CD8-positive, alpha-beta memory T cell (primary cell): ENCODE measurements around the gene LMAN2. TPM values are rescaled to one million over a fixed set of nuclear protein-coding genes. Genes with fewer than 3 reads are reported as not detected.

Experiments used
- CTCF ChIA-PET: fragments of 350-600 bp; sonication (Branson Sonifier 250); formaldehyde crosslinking; loops from one replicate; lab custom pipeline; 2021; ENCODE audit warnings: antibody characterized with exemption; lab: Charles Lee
- POLR2A ChIA-PET: fragments of 350-600 bp; sonication (Branson Sonifier 250); formaldehyde crosslinking; loops from one replicate; lab custom pipeline; 2021; ENCODE audit warnings: antibody characterized with exemption; lab: Charles Lee
- DNase-seq, 5 donors: peaks; one replicate each; pipeline versions ENCODE4 v3.0.0 to v3.0.0-alpha.2; 2020 to 2022; ENCODE audit warnings: mixed read lengths in 1 of 5
- H3K27ac ChIP-seq: one replicate; pipeline ENCODE4 v1.7.0; 2013; ENCODE audit warnings: low read depth, mild to moderate bottlenecking, low read length, moderate library complexity
- H3K27me3 ChIP-seq: 2 replicates; pipeline ENCODE4 v1.7.0; 2013; ENCODE audit warnings: low read length, mild to moderate bottlenecking; ENCODE audit not compliant: insufficient read depth, poor library complexity, severe bottlenecking
- H3K36me3 ChIP-seq: 2 replicates; pipeline ENCODE4 v1.7.0; 2013; ENCODE audit warnings: mild to moderate bottlenecking, low read length, moderate library complexity; ENCODE audit not compliant: insufficient read depth
- H3K4me1 ChIP-seq: 2 replicates; pipeline ENCODE4 v1.7.0; 2013; ENCODE audit warnings: mild to moderate bottlenecking, low read length, moderate library complexity; ENCODE audit not compliant: insufficient read depth
- H3K4me3 ChIP-seq: 2 replicates; pipeline ENCODE4 v1.7.0; 2013; ENCODE audit warnings: mild to moderate bottlenecking, low read length
- H3K9me3 ChIP-seq: 2 replicates; pipeline ENCODE4 v1.7.0; 2013; ENCODE audit warnings: mild to moderate bottlenecking, low read length
- H3K27ac Mint-ChIP-seq, 8 donors: one replicate each; pipeline ENCODE4 v1.8.0; 2020 to 2021; ENCODE audit warnings: mixed read lengths in 8 of 8, mild to moderate bottlenecking in 6 of 8, inconsistent platforms in 3 of 8, moderate library complexity in 3 of 8
- H3K27me3 Mint-ChIP-seq, 2 donors: one replicate each; pipeline ENCODE4 v1.8.0; 2020 to 2021; ENCODE audit warnings: mixed read lengths in 2 of 2, mild to moderate bottlenecking in 1 of 2, moderate library complexity in 1 of 2
- H3K36me3 Mint-ChIP-seq, 3 donors: one replicate each; pipeline ENCODE4 v1.8.0; 2020 to 2021; ENCODE audit warnings: mixed read lengths in 3 of 3, inconsistent platforms in 1 of 3, mild to moderate bottlenecking in 1 of 3
- H3K4me1 Mint-ChIP-seq, 3 donors: one replicate each; pipeline ENCODE4 v1.8.0; 2020 to 2021; ENCODE audit warnings: mixed read lengths in 3 of 3, inconsistent platforms in 1 of 3, mild to moderate bottlenecking in 1 of 3
- H3K4me3 Mint-ChIP-seq, 7 donors: one replicate each; pipeline ENCODE4 v1.8.0; 2020 to 2021; ENCODE audit warnings: mixed read lengths in 7 of 7, mild to moderate bottlenecking in 6 of 7, moderate library complexity in 4 of 7, inconsistent platforms in 2 of 7
- H3K9me3 Mint-ChIP-seq, 5 donors: one replicate each; pipeline ENCODE4 v1.8.0; 2020 to 2022; ENCODE audit warnings: mixed read lengths in 5 of 5, mild to moderate bottlenecking in 3 of 5, moderate library complexity in 2 of 5, inconsistent platforms in 1 of 5
- polyA plus RNA-seq: library from polyadenylated mRNA; unstranded; fragments of 300-500 nt; fragmentation: Illumina TruSeq; gene quantifications from one replicate; pipeline ENCODE4 v1.2.3, GENCODE V29; 2021
- total RNA-seq, 2 experiments: library from RNA; stranded (reverse); gene quantifications; one replicate each; pipeline ENCODE4 v1.2.3, GENCODE V29; 2021

Gene LMAN2
- total and polyA plus RNA-seq, 3 experiments from 2014 or later: 112 to 276 (median 126) TPM

DNA sequence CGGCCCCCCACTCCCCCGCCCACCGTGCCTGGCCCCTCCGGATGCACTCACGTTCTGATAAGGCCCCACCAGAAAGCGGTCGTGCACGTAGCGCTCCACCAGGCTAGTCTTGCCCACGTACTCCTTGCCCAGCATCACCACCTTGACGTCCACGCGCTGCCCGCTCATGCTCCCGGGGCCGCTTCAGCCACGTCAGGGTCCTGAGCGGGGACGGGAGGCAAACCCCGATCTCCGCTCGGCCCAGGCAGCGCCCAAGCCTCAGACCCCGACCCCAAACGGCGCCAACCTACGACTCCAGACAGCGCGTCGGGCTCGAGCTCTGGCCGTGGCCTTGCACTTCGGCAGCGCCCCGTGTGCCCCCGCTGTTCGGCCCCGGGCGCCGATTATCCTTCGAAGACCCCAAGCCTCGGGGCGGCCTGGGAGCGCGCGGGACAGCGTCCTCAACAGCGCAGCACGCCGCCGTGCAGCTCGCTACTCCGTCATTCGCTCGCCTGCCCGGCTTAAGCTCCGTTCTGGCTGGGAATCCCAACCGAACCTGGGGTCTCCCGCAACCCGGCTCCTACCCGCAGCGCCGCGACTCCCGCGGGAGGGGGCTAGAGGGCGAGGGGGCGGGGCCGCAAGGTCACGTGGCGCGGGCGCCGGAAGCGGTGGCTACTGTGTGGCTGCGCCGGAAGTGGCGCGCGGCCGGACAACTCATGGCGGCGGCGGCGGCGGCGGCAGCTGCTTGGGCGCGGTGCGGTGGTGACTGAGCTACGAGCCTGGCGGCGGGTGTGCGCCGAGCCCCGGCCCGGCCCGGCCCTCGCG is 48.1 kb downstream of the LMAN2 start, which contains the start of the genes PRELID1 and RAB24:
PRELID1 (plus strand) TSS at position 679 of the 804 bp plus-strand sequence. CDS start 187 bp downstream, outside the sequence.
RAB24 (minus strand) TSS at position 599 of the 804 bp plus-strand sequence; CDS start at position 168, 431 bp downstream.
- H3K4me1 ChIP-seq: peaks cover 62% of the 10 kb centered on the region
- peaks cover 63 to 84% (median 73%) of the 10 kb centered on the region in 3 donors for H3K4me1 Mint-ChIP-seq
- CTCF ChIA-PET: interaction anchor here (0.8 to 2.0 kb wide), 8 partner anchors 7 to 191 kb away, joined by 3 to 8 read pairs (median 4); no protein-coding TSS in a partner anchor

DNA sequence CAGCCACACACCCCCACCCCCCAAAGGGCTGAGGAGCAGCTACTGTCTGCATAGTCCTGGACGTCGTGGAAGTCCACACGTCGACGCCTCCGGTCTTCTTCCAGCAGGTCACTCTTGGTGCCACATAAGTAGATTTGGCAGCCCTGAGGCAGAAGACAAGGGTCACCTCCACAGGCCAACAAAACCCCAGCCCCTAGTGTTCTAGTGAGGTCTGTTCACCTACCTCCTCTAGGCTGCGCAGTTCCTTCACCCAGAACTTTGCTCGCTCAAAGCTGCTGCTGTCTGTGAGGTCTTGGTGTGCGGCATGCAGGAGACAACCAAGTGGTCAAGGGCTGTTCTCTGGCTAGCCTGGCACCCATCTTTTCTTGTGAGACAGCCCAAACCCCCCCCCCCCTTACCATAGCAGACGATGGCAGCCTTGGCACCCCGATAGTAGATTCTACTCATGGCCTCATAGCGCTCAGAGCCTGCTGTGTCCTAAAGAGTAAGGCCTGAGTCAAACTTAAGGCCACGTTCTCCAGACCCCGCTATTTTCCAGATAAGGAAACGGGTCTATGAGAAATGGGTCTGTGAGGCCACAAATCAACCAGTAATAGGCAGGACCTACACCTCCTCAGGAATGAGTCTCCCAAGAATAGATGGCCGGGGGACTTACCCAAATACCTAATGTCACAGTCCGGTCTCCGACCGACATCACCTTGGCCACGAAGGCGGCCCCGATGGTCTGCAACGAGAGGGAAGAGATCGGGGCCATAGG is 48.9 kb downstream of the LMAN2 start:
- ChIA-PET CTCF (interaction anchor here (1.1 to 2.0 kb wide), 5 partner anchors 7 to 190 kb away, joined by 3 to 9 read pairs (median 4); no protein-coding TSS in a partner anchor), POLR2A (interaction anchor here (0.6 to 1.5 kb wide), 2 partner anchors 100 to 121 kb away, joined by 3 to 6 read pairs; no protein-coding TSS in a partner anchor)
- H3K9me3 Mint-ChIP-seq: no peaks in the 10 kb centered on the region
- peak overlapping the region; percentile 82 to 99 (median 92) for H3K27ac Mint-ChIP-seq
- H3K36me3 Mint-ChIP-seq: peaks cover 6 to 43% (median 8%) of the 10 kb centered on the region in 3 donors
- DNase-seq: no peak
- Histone ChIP-seq H3K27me3 (no peaks in the 10 kb centered on the region), H3K36me3 (peaks cover 22% of the 10 kb centered on the region), H3K9me3 (no peaks in the 10 kb centered on the region), H3K4me1 (peaks cover 63% of the 10 kb centered on the region), H3K27ac (peak overlapping the region; percentile 91), H3K4me3 (peak overlapping the region; percentile 77)
- peaks cover 0 to 3% of the 10 kb centered on the region in 2 donors for H3K27me3 Mint-ChIP-seq
- peaks cover 63 to 88% (median 77%) of the 10 kb centered on the region in 3 donors for H3K4me1 Mint-ChIP-seq
- peak overlapping the region; percentile 93 to 98 (median 96) for H3K4me3 Mint-ChIP-seq

More for the DNA sequence above, 48.1 kb downstream of the LMAN2 start, which contains the start of the genes PRELID1 and RAB24:
- H3K27me3 ChIP-seq: no peaks in the 10 kb centered on the region
- H3K4me3 ChIP-seq: peak within 1 kb of the TSS; percentile 99
- peak; percentile 83 to 91 (median 86) for DNase-seq
- peak within 1 kb of the TSS; percentile 93 to 98 (median 96) for H3K4me3 Mint-ChIP-seq
- POLR2A ChIA-PET: interaction anchor here (0.6 to 1.5 kb wide), 5 partner anchors 10 to 167 kb away, joined by 3 to 6 read pairs (median 3); no protein-coding TSS in a partner anchor
- peaks cover 0 to 3% of the 10 kb centered on the region in 2 donors for H3K27me3 Mint-ChIP-seq
- H3K27ac ChIP-seq: peak within 1 kb of the TSS; percentile 91
- no peaks in the 10 kb centered on the region for H3K9me3 ChIP-seq
- H3K27ac Mint-ChIP-seq: peak within 1 kb of the TSS; percentile 92 to 99 (median 96)
- H3K36me3 Mint-ChIP-seq: peaks cover 6 to 41% (median 8%) of the 10 kb centered on the region in 3 donors
- no peaks in the 10 kb centered on the region for H3K9me3 Mint-ChIP-seq
- peaks cover 22% of the 10 kb centered on the region for H3K36me3 ChIP-seq

DNA sequence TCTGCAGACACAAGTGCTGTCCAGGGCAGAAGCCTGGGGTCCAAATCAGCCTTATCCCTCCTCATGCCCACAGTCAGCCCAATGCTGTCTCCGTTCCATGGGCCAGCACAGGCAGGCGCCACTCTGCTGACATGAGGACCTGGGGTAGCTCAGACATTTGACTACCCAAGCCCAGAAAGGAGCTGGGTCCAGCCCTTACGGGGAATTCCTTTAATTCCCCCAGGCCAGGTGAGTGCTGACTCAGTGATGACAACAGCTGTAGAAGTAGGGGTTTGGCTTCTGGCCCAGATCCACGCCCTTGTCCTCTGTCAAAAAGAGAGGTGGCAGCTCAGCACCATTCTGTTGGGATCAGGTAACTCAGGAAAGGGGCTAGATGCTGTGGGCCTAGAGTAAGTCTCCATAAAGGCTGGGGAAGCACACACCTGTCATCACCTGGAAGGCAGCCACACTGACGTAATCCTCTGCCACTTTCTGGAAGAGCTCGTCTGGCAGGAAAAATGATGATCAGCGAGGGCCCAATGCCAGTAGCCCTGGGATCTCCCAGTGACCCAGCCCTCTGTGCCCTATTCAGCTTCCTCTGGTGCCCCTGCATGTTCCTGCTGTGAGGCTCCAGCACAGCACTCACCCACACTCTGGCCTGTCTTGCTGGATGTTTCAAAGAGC is 49.8 kb downstream of the LMAN2 start:
- H3K9me3 Mint-ChIP-seq: no peaks in the 10 kb centered on the region
- H3K4me1 Mint-ChIP-seq: peaks cover 65 to 87% (median 78%) of the 10 kb centered on the region in 3 donors
- H3K4me3 Mint-ChIP-seq: peak overlapping the region; percentile 93 to 98 (median 96)
- H3K27ac ChIP-seq: no peak overlapping the region
- DNase-seq: no peak
- ChIA-PET POLR2A (no interaction called here), CTCF (interaction anchor here (1.4 to 2.0 kb wide), 2 partner anchors 8 to 189 kb away, joined by 8 to 9 read pairs; no protein-coding TSS in a partner anchor)
- no peak overlapping the region for H3K4me3 ChIP-seq
- no peaks in the 10 kb centered on the region for H3K27me3 ChIP-seq
- H3K27me3 Mint-ChIP-seq: peaks cover 0 to 3% of the 10 kb centered on the region in 2 donors
- no peaks in the 10 kb centered on the region for H3K9me3 ChIP-seq
- peaks cover 3 to 40% (median 4%) of the 10 kb centered on the region in 3 donors for H3K36me3 Mint-ChIP-seq
- H3K4me1 ChIP-seq: peaks cover 68% of the 10 kb centered on the region
- H3K27ac Mint-ChIP-seq: peak overlapping the region; percentile 89 to 99 (median 95)
- H3K36me3 ChIP-seq: peaks cover 17% of the 10 kb centered on the region

DNA sequence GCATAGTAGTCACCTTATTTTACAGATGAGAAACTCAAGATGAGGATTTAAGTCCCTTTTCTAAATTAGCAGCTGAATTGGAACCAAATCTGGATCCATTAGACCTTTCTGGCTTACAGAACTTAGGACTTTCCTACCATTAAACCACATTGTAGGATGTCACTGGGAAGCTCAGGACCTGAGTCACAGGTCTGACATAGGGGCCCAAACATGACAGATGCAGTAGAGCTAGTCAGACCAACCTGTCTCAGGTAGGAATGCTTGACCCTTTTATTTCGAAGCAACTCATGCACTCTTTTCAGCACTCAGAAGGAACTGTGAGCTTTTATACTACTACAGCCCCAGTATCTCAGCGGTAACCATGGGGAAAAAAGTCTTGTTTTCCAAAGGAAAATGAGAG is 50.5 kb downstream of the LMAN2 start:
- DNase-seq: no peak
- no peaks in the 10 kb centered on the region for H3K27me3 ChIP-seq
- POLR2A ChIA-PET: no interaction called here
- Mint-ChIP-seq H3K9me3 (no peaks in the 10 kb centered on the region), H3K36me3 (peaks cover 2 to 40% (median 6%) of the 10 kb centered on the region in 3 donors), H3K27me3 (peaks cover 0 to 3% of the 10 kb centered on the region in 2 donors), H3K4me1 (peaks cover 69 to 87% (median 79%) of the 10 kb centered on the region in 3 donors), H3K4me3 (peak overlapping the region; percentile 11 to 96 (median 79)), H3K27ac (peak overlapping the region; percentile 89 to 99 (median 98))
- H3K4me1 ChIP-seq: peaks cover 75% of the 10 kb centered on the region
- CTCF ChIA-PET: interaction anchor here (2.0 kb wide), 1 partner anchor 9 kb away, joined by 8 read pairs; no protein-coding TSS in a partner anchor
- H3K36me3 ChIP-seq: peaks cover 13% of the 10 kb centered on the region
- H3K27ac ChIP-seq: no peak overlapping the region
- H3K9me3 ChIP-seq: no peaks in the 10 kb centered on the region
- H3K4me3 ChIP-seq: no peak overlapping the region

DNA sequence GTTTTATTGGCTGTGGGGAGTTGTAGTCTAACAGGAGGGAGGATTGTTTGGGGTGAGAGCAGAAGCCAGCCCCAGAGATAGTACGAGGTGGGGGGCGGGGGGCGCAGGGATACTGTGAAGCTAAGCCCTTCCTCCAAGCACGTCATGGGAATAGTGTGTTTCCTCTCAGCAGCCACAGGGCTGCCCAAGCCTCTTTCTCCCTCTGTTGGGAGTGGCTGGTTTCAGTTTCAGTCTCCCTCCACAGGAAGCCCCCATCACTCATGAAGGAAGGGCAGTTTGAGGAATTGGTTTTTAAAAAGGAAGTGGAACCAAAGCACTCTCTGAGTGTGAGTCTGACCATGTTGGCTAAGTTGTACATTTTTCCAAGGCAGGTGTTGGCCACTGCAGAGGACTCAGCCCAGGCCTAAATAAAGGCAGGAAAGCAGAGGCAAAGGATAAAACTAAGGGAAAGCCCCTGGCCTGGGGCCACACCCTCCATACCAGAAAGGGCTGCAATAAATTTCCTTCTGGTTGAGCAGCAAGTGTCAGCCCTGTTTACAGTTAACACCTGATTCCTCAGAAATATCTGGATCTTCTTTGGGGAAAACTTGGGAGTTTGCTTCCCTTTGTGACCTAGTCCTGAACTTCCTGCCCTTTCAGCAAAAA is 51.1 kb downstream of the LMAN2 start:
- POLR2A ChIA-PET: no interaction called here
- Histone ChIP-seq H3K27me3 (no peaks in the 10 kb centered on the region), H3K27ac (peak overlapping the region; percentile 46), H3K4me1 (peaks cover 76% of the 10 kb centered on the region), H3K4me3 (peak overlapping the region; percentile 30), H3K9me3 (no peaks in the 10 kb centered on the region), H3K36me3 (peaks cover 10% of the 10 kb centered on the region)
- peaks cover 4 to 40% (median 10%) of the 10 kb centered on the region in 3 donors for H3K36me3 Mint-ChIP-seq
- peaks cover 0 to 3% of the 10 kb centered on the region in 2 donors for H3K27me3 Mint-ChIP-seq
- no peaks in the 10 kb centered on the region for H3K9me3 Mint-ChIP-seq
- H3K4me3 Mint-ChIP-seq: peak overlapping the region; percentile 57 to 96 (median 79)
- CTCF ChIA-PET: interaction anchor here (4.5 kb wide), 1 partner anchor 9 kb away, joined by 28 read pairs; no protein-coding TSS in a partner anchor
- DNase-seq: peak; percentile 53 to 81 (median 65)
- peaks cover 69 to 87% (median 79%) of the 10 kb centered on the region in 3 donors for H3K4me1 Mint-ChIP-seq
- H3K27ac Mint-ChIP-seq: peak overlapping the region; percentile 89 to 99 (median 98)

DNA sequence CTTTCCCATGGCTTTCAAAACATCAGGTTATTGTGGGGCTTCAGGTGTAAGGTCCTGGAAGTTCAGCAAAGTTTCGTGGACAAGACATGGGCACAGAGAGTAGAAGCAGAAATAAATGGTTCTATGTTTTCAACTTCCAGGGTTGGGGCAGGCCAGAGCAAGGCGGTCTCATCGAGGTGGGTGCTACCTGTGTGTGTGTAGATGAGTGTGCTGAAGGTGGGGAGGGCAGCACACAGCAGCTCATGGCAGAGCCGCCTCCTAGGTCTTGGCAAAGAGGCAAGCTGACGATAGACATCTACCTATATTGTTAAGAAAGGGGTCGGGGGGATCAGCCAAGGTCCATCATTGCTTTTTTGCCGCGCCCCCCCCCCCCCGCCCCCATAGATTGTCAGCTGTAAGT is 51.8 kb downstream of the LMAN2 start:
- peaks cover 0 to 3% of the 10 kb centered on the region in 2 donors for H3K27me3 Mint-ChIP-seq
- ChIA-PET POLR2A (interaction anchor here (0.6 kb wide), 1 partner anchor 16 kb away, joined by 3 read pairs; no protein-coding TSS in a partner anchor), CTCF (interaction anchor here (2.2 to 4.5 kb wide), 2 partner anchors 10 to 186 kb away, joined by 5 to 28 read pairs; no protein-coding TSS in a partner anchor)
- no peaks in the 10 kb centered on the region for H3K9me3 ChIP-seq
- DNase-seq: no peak
- H3K36me3 Mint-ChIP-seq: peaks cover 4 to 41% (median 8%) of the 10 kb centered on the region in 3 donors
- H3K4me3 ChIP-seq: no peak overlapping the region
- H3K4me1 ChIP-seq: peaks cover 70% of the 10 kb centered on the region
- H3K9me3 Mint-ChIP-seq: no peaks in the 10 kb centered on the region
- H3K27me3 ChIP-seq: no peaks in the 10 kb centered on the region
- peak overlapping the region; percentile 85 to 99 (median 93) for H3K27ac Mint-ChIP-seq
- H3K27ac ChIP-seq: no peak overlapping the region
- H3K4me1 Mint-ChIP-seq: peaks cover 63 to 87% (median 77%) of the 10 kb centered on the region in 3 donors
- peaks cover 12% of the 10 kb centered on the region for H3K36me3 ChIP-seq
- H3K4me3 Mint-ChIP-seq: peak overlapping the region in 4 of 7 donors; percentile 10 to 96 (median 67)
